SK-N-DZ (cell line): ENCODE measurements around the gene MIPOL1.
"Not testable (repeated sequence)": the region's sequence is repeated elsewhere in the genome, so short reads cannot be mapped to it uniquely, and the experiment has no call there.

Source experiments
- DNase-seq: peaks from one replicate; pipeline ENCODE4 v3.0.0-alpha.2; 2015; ENCODE audit warnings: low spot score

MIPOL1 gene

DNA sequence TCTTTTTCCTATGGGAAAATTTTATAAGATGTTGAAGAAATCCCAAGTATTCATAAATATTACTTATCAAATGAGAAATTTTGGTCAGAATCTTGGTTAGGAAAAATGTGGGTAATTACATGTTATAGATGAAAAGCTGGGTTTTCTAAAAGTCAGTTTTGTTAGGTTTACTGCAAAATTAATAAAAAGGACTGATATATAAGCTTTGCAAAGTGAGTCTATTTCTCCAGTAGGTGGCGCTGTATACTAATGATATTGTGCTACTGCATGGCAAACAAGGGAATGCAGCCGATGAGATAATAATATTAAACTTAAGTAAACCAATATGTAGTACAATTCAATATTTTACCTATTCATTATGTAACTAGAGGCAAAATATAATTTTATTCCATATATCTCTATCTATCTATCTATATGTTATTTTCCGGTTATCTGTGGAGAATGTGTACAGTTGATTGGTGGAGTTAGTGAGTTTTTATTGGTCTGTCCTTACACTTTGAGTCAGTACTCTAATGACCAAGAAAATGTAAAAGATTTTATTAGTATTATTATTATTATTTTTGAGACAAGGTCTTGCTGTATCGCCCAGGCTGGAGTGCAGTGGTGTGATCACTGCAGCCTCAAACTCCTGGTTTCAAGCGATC is 32.9 kb downstream of the MIPOL1 start:
- peak; percentile 22 for DNase-seq

DNA sequence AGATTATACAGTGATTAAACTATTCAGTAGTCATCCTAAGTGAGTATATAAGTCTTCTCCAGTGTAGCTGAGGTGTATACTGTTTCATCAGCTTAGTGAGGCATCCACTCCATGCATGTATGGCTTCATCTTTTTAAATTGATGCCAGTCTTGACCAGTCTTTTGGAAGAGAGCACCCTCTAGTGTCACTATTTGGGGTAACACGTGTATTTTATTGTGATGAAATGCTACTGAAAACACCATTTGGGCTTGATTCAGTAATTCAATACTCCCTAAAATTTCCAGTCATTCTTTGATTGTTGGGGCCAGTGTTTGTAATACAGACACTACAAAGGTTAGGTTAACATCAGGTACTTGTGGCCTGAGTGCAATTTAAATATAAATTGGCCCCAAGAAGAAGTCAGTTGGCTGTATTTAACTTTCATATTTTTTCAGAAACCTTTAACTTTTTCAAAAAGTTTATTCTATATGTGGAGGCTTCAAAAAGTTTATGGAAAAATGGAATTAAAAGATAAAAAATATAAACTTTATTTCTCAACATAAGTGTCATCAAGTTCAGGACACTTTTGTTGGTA is 35.3 kb downstream of the MIPOL1 start:
- DNase-seq = peak; percentile 15

DNA sequence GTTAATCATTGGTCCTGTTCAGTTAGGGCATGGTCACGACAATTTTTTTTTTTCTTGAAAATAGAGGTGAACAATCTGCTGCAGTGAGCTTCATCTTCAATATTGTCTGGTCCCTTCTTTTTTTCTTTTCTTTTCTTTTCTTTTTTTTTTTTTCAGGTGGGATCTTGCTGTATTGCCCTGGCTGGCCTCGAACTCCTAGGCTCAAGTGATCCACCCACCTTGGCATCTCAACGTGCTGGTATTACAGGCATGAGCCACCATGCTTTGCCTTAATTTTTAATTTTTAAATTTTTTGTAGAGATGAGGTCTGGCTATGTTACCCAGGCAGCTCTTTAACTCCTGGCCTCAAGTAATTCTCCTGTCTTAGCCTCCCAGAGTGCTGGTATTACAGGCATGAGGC is 36.5 kb downstream of the MIPOL1 start:
- no peak for DNase-seq

DNA sequence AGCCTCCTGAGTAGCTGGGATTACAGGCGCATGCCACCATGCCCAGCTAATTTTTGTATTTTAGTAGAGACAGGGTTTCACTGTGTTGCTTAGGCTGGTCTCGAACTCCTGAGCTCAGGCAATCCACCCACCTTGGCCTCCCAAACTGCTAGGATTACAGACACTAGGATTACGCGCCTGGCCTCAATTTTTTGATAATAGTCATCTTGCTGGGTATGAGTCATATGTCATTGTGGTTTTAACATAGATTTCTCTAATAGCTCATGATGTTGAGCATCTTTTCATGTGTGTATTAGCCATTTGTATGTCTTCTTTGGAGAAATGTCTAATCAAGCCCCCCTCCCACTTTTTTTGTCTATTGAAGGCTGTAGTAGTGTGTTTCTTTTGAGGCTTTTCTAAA is 38.3 kb downstream of the MIPOL1 start:
- not testable (repeated sequence) for DNase-seq

DNA sequence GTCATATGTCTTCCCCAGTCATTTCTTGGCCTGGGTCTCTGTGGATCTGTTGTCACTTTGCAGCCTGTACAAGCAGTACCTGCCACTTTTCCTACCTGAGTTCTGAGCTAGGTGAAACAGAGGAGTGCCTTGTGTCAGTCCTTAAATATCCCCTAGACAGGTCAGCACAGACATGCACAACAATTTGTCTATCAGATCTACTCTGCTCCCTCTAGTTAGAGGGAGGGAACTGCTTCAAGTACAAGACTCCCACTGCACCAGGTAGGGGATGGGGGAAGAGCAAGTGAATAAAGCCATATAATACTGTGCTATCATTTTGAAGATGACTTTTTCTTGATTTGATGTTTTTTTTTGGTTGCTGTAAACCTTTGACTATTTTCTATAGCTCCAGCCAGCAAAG is 39.4 kb downstream of the MIPOL1 start:
- DNase-seq = no peak

DNA sequence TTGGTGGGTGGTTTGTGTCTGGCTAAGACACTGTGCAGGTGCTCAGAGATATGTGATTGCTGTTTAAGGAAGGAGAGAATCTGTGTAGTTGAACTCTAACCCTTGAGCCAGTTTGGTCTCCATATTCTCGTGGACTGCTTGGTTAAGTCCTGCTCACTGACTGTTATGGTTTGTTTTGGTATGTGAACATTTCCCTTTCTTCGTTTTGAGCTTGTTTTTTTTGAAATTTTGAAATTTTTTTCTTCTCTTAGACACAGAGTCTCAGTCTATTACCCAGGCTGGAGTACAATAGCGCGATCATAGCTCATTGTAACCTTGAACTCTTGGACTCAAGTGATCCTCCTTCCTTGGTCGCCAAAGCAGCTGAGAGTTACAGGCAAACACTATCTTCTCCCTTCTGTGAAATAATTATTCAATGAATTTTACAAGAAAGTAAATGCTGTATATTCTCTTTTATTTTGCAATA is 40.0 kb downstream of the MIPOL1 start:
- DNase-seq = no peak

DNA sequence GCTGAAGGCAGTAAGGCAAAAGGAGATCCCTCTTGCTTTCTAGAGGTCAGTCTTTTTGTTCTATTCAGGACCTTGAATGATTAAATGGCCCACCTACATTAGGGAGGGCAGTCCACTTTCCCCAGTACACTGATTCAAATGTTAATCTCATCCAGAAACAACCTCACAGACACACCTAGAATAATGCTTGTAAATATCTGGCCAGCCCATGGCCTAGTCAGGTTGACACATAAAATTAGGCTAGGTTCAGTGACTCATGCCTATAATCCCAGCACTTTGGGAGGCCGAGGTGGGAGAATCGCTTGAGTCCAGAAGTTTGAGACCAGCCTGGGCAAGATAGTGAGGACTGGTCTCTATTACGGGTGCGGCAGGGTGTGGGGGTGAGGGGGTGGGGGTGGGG is 43.5 kb downstream of the MIPOL1 start:
- no peak for DNase-seq

DNA sequence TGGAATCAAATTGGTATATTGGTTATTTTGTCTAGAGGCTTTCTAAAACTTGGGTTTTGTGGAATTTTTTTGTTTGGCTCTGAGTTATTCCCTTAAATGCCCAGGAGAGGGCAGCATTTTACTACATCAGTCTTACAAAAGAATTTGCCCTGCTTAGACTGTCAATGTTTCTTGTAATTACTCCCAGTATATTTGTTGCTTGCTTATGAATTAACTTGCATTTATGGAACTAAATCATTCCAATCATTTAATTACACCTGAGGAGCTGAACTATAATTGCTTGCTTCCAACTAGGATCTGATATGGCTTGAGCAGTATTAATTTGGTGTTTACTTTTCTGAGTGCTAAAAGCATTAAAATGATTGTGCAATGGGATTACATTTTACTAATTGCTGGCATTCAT is 48.7 kb downstream of the MIPOL1 start:
- DNase-seq = peak; percentile 32

GRCh38 chr14:37247791-37248461 is 50.2 kb downstream of the MIPOL1 start:
- no peak for DNase-seq

- DNase-seq = no peak
Measured at GRCh38 chr14:37251775-37252174, 54.0 kb downstream of the MIPOL1 start.

- DNase-seq = no peak
Measured at GRCh38 chr14:37252434-37252833, 54.7 kb downstream of the MIPOL1 start.

- DNase-seq = no peak
Measured at GRCh38 chr14:37253905-37254304, 56.2 kb downstream of the MIPOL1 start.

- no peak for DNase-seq
Measured at GRCh38 chr14:37254411-37254947, 56.7 kb downstream of the MIPOL1 start.

- no peak for DNase-seq
Measured at GRCh38 chr14:37257501-37258070, 59.8 kb downstream of the MIPOL1 start.

GRCh38 chr14:37262649-37263048 is 64.9 kb downstream of the MIPOL1 start:
- DNase-seq = no peak

GRCh38 chr14:37263656-37264236 is 66.0 kb downstream of the MIPOL1 start:
- no peak for DNase-seq

- DNase-seq = no peak
Measured at GRCh38 chr14:37268788-37269187, 71.1 kb downstream of the MIPOL1 start.

- no peak for DNase-seq
Measured at GRCh38 chr14:37270629-37271028, 72.9 kb downstream of the MIPOL1 start.

DNA sequence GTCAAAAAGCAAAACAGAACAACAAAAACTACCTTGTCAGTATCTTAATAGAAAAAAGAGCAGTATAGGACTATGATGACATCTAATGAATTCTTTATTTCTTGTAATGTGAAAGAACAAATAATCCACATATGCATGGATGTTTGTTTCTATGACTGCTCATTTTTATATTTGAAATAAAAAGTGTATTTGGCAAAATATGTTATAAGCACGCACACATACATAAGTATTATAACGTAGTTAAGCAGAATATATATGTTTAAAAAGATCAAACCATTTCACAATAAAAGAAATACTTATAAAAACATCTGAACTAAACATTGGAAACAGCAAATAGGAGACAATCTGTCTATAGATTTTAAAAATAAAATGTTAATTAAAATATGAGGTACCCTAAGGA is 74.8 kb downstream of the MIPOL1 start:
- DNase-seq = no peak

DNA sequence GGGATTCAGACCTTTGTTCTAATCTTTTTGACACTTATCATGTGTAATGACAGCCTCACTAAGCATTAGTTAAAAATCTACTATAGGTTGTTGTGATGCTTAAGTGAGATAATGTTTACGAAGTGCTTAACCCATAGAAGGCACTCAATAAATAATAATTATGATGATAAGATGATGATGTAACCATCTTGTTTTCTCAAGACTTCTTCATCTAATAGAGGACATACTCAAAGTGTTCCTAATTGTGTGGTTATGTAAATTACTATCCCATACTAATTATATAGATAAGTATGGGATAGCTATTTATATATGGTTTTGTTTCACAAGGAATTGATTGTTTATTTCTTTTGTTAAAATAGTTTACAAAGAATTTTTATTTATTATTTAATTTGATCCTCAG is 76.9 kb downstream of the MIPOL1 start:
- DNase-seq = no peak

DNA sequence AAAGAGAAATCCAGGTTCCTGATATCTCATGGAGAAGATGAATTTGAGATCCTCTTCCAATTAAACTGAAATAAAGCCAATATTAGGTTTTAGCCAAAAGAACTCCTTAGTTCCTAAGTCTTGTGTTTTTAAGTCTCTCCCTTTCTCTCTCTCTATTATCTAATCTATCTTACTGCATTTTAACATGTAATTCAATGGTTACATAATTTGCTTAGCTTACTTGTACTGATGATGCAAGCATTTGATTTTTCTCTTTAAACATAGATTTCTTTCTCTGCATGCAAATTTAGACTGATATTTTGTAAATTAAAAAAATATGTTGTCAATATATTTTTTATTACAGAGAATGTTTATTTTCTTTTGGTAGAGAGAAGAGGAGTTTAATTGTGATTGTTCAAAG is 78.2 kb downstream of the MIPOL1 start:
- no peak for DNase-seq
